Stimulated activated CD8-positive, alpha-beta memory T cell treated with anti-CD3 and anti-CD28 coated beads, Interleukin-12 subunit alpha, Interleukin-12 subunit beta, amount 100 ng/mL, for 24 hours (primary cell): ENCODE measurements around the gene KLHL24.
"Not testable (repeated sequence)": the region's sequence is repeated elsewhere in the genome, so short reads cannot be mapped to it uniquely, and the experiment has no call there.

ENCODE experiments used
- DNase-seq: peaks from one replicate; pipeline ENCODE4 v3.0.0-alpha.2; 2020; ENCODE audit errors: extremely low read depth

Gene KLHL24

DNA sequence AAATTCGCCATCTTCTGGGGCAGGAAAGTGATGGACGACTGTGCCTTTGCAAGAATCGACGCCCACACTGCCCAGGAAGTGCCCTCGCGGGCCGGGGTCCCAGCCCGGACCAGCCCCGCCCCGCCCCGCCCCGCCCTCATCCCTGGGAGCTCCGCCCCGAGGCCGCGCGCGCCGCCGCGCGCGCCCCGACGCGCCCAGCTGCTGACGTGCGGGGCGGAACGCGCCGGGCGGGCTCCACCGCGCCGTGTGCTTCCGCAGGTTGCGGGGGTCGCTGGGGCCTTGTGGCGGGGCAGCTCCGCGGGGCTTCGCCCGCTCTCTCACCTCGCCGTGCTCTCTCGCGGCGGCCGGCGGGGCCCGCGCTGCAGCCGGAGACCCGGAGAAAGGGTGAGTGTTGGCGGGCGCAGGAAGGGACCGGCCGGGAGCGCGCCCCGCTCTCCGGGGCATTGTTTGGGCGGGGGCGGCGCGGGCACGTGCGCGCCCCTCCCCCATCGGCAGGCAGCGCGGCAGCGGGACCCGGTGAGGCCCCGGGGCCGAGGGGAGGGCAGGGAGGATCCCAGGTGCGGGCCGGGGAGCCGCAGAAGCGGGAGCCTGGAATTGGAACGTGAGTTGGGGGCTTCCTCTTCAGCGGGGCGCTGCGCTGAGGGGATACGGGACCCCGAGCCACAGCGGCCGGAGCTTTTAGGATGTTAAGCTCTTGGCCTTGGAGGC, 62.3 kb downstream of the KLHL24 start, which contains the start of gene YEATS2:
Gene YEATS2 (plus strand): TSS at position 188 of the 708 bp plus-strand sequence. CDS start 17,366 bp downstream, outside the sequence.
- DNase-seq = peak; percentile 44

DNA sequence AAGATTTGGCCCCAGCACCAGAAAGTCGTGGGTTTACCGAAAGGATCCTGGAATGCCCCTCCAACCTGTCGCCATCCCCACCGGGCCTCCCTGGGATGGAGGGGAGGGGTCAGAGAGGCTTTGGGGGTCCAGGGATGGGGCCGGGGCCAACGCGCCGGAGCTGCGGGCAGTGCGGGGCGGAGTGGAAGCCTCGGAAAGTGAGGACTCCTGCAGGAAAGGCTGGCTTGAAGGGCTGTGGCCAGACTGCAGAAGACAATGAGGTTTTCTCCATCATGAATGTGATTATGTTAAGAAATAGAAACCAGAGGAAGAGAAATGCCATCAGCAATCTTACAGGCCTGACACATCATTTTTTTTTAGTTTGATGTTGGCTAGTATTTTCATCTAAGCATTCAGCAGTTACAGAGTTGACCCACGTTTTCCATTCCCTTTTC, 62.9 kb downstream of the KLHL24 start:
- peak; percentile 5 for DNase-seq

DNA sequence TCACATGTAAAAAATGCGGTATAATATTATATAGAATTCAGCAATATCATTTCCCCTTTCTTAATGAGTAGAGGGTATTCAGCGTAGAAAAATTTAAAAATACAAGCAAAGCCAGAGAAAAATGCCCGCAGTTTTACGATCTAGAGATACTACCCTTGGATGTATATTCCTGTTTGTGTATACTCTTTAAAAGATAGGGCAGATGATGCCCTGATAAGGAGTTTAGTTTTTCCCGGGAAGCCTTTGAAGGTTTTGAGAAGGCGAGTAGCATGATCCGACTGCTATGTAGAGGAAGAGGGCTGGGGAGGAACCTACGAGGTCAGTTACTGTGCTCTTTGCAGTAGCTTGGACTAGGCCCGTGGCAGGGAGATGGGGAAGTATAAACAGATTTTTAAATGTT, 63.3 kb downstream of the KLHL24 start:
- no peak for DNase-seq

DNA sequence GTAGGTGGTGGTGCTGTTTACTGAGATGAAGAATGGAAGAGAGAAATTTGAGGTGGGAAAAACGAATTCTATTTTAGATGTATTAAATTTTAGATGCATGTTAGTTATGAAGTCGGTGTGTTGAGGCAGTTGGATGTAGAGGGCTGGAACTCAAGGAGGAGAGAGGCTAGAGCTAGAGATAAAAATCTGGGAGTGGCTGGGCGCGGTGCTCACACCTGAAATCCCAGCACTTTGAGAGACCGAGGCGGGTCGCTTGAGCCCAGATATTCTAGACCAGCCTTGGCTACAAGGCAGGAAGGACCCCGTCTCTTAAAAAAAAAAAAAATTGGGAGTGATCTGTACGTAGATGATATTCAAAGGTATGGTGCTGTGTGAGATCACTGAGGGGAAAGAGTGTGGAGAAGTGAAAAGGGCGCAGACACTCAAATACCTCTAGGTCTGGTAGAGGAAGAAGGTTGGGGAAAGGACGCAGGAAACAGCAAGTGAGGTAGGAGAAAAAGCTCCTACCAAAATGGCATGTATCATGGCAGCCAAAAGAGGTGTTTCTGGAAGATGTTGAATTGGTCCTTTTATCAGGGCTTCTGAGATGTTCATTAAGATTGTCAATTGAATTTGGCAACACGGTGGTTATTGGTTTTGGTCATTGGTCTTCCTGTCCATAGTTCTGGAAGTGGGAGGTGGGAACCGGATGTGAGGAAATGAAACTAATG, 64.0 kb downstream of the KLHL24 start:
- DNase-seq = no peak

DNA sequence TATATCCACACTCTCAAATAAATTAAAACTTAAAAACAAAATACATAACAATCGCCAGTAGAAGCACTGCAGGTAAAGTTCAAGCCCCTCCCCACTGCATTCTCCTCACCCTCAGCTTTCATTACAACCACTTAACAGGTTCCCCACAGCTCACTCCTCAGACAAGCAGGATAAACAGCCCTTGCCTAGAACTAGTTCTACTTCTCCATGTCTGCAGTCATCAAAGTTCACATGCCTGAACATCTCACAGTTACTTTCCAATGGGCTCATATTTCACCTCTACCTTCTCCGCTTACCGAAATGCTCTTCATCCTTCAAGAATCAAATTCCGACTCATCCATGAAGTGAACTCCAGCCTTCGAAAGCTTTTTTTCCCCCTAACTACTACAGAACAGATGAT, 66.3 kb downstream of the KLHL24 start:
- DNase-seq = no peak

DNA sequence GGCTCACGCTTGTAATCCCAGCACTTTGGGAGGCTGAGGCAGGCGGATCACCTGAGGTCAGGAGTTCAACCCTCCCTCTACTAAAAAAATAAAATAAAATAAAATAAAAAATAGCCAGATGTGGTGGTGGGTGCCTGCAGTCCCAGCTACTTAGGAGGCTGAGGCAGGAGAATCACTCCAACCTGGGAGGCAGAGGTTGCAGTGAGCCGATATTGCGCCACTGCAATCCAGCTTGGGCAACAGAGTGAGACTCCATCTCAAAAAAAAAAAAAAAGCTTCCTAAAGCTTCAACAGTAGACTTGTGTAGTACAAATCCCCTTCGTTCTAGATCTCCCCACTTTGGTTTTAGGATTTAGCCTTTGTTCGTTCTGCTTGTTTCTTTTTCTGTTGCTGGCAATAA, 68.5 kb downstream of the KLHL24 start:
- not testable (repeated sequence) for DNase-seq

DNA sequence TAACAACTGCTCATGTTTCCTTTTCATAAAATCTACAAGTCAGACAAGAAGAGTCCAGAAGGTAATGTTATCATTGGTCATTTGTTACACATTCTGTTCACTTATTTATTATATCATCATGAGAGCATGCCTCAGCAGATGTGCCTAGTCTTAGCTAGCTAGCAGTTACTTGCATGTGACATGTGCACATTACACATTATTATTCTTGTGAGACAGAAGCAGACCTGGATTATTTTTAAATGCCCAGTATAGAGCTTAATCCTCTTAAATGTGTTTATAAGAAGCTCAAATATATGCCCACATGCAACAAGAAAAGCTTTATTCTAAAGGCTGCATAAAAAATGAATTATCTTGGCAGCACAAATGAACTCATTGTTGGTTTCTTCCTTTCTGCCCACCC, 74.8 kb downstream of the KLHL24 start:
- no peak for DNase-seq

DNA sequence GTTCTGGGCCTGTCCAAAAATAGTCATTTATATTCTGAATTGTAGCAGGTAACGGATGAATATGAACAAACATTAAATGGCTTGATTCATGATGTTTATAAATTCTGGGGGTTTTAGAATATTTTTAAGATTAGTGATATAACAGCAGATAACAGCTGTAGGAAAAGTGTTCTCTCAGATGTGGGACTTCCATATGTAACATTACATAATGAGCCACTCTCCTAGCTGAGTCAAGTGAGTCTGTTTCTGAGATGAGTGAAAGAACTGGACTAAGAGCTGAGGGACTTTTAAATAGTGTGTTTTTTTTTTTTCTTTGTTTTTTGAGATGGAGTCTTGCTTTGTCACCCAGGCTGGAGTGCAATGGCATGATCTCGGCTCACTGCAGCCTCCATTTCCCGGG, 76.1 kb downstream of the KLHL24 start:
- no peak for DNase-seq

DNA sequence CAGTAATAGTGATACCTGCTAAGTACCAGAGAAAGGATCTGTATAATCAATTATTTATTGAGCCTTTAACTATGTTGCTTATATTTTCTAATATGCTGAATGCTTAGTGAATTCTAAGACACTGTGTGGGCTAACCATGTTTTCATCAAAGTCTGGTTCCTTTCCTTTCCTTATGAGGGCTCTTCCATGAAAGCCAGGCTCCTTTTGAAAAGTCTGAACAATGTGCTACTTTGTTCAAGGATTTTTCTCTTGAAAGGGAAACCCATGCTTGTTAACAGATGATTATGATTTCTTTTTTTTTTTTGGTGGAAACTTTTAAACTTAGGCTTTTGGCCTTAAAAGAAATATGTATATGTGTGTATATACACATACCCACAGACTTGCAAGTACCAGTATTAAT, 79.2 kb downstream of the KLHL24 start:
- no peak for DNase-seq

DNA sequence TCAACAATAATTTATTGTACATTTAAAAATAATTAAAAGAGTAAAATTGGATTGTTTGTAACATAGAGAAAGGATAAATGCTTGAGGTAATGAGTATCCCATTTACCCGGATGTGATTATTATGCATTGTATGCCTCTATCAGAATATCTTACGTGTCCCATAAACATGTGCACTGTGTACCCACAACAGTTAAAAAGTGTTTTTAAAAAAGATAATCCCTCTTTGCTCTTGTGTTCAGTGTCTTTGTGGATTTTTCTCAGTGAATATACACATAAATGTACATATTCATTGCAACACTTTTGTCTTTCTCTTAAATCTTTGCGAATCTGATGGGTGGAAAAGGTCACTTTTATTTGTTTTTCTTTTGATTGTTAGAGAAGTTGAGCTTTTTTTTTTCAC, 82.6 kb downstream of the KLHL24 start:
- DNase-seq = no peak

DNA sequence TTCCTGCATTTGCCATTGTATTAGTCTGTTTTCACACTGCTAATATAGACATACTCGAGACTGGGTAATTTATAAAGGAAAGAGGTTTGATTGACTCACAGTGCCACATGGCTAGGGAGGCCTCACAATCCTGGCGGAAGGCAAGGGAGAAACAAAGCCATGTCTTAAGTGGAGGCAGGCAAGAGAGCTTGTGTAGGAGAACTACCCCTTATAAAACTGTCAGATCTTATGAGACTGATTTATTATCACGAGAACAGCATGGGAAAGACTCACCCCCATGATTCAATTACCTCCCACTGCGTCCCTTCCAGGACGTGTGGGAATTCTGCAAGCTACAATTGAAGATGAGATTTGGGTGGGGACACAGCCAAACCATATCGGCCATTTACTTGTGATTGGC, 90.0 kb downstream of the KLHL24 start:
- no peak for DNase-seq

DNA sequence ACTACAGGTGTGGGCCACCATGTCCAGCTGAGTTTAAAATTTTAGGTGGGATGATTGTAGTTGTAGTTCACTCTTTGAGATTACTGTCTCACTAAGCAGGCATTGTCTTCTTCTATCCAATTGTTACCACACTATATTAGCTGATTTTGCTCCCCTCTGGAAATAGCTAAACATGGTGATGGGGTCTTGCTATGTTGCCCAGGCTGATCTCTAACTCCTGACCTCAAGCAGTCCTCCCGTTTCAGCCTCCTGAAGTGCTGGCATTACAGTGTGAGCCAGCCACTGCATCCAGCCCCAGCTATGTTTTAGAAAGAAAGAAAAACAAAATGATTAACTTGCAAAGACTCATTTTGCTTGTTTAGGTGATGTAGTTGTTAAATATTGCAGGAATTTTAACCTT, 92.8 kb downstream of the KLHL24 start:
- no peak for DNase-seq

DNA sequence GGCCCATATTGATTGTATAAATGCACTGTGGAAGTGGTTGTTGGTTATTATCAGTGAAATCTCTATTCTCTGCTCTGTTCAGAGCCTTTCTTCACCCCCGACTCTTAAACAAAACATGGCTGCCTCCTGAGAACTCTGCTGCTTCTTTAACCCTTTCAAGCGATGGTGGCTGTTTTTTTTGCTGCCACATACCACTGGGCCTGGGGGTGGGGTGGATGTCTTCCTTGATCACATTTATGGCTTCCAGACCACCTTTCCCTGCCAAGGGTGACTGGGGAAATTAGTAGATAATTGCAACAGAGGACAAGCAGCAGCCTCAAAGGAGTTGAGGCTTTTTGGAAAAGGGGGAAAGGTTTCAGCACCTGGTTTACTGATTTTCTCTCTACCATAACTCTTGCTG, 94.9 kb downstream of the KLHL24 start:
- no peak for DNase-seq

DNA sequence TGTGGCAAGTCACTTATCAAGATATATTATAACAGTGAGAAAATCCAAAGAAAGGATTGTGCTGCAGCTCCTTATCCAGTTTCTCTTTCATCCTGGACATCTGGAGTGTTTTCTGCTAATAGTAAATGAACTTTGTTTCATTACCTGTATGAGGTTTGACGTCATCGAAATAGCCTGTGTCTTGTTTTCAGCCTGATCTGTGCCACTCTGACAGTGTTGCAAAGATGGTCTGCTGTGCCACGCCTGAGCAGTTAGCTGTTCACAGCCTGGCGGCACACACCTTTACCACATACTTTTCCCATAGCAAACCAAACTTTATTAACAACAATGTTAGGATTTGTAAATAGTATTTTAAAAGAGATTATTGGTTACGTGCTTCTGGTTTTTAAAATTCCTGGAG, 96.2 kb downstream of the KLHL24 start:
- no peak for DNase-seq

DNA sequence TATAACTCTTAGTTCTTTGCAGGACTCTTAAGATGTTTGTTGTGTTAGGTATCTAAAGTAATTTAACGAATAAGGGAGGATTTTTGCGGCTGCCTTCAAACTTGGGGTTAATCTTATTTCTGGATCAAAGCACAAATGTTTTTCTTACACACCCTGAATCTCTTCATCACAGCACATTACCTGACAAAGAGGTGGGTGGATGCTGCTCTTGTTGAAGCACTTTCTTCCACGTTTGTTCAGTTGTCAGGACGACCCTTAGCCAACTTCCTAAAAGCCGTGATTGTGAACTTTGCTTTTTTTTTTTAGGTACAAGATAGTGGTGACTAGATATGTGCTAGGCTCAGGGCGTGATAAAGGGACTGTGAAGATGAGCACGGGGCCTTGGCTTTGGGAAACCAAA, 98.1 kb downstream of the KLHL24 start:
- no peak for DNase-seq
